ENCODE results near the gene NQO1. TPM values are rescaled to one million over a fixed set of nuclear protein-coding genes. Genes with fewer than 3 reads are reported as not detected.
A peak's percentile ranks its signal among the peaks of the same experiment; 100 is the strongest.

The NQO1 gene
- total and polyA plus RNA-seq, 2 of the 13 experiments (the other 11 are each of a cell fraction or from before 2014, with no cell fraction given): 464 to 1,060 TPM

GRCh38 chr16:69771651-69771967, 45.2 kb upstream of the NQO1 start (continued):
- TF ChIP-seq SOX13 (IDR thresholded peaks at IDR 0.05): no peak
- peak in 1 of 2 experiments; percentile 73; a peak in 2 of 4 replicates for TF ChIP-seq SOX13 (CRISPR knock-in tag; conservative IDR thresholded peaks at IDR 0.05 in 1 of 2, IDR thresholded peaks at IDR 0.05 in 1 of 2)
- TF ChIP-seq ZNF136 (CRISPR knock-in tag; IDR thresholded peaks at IDR 0.05; ENCODE audit: low read depth): no peak
- 0 out of 2 replicates have a peak, but pooled peaks have one; percentile 45 for TF ChIP-seq ZNF766 (CRISPR knock-in tag; IDR thresholded peaks at IDR 0.05; ENCODE audit: borderline replicate concordance)
- peak; percentile 62 for TF ChIP-seq ARID5B (CRISPR knock-in tag; IDR thresholded peaks at IDR 0.05)
- no peak for TF ChIP-seq NBN (conservative IDR thresholded peaks at IDR 0.05)
- no peak for TF ChIP-seq PHF8 (CRISPR knock-in tag; IDR thresholded peaks at IDR 0.05)
- TF ChIP-seq, protein P1, sequence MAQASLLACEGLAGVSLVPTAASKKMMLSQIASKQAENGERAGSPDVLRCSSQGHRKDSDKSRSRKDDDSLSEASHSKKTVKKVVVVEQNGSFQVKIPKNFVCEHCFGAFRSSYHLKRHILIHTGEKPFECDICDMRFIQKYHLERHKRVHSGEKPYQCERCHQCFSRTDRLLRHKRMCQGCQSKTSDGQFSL (CRISPR knock-in tag; IDR thresholded peaks at IDR 0.05): no peak
- TF ChIP-seq, protein P2, sequence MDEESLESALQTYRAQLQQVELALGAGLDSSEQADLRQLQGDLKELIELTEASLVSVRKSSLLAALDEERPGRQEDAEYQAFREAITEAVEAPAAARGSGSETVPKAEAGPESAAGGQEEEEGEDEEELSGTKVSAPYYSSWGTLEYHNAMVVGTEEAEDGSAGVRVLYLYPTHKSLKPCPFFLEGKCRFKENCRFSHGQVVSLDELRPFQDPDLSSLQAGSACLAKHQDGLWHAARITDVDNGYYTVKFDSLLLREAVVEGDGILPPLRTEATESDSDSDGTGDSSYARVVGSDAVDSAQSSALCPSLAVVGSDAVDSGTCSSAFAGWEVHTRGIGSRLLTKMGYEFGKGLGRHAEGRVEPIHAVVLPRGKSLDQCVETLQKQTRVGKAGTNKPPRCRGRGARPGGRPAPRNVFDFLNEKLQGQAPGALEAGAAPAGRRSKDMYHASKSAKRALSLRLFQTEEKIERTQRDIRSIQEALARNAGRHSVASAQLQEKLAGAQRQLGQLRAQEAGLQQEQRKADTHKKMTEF (CRISPR knock-in tag; IDR thresholded peaks at IDR 0.05): no peak
- no peak for TF ChIP-seq SOX5 (CRISPR knock-in tag; IDR thresholded peaks at IDR 0.05; ENCODE audit: borderline replicate concordance)
- no peak for TF ChIP-seq ZNF850 (CRISPR knock-in tag; conservative IDR thresholded peaks at IDR 0.05)
- TF ChIP-seq, protein P3, sequence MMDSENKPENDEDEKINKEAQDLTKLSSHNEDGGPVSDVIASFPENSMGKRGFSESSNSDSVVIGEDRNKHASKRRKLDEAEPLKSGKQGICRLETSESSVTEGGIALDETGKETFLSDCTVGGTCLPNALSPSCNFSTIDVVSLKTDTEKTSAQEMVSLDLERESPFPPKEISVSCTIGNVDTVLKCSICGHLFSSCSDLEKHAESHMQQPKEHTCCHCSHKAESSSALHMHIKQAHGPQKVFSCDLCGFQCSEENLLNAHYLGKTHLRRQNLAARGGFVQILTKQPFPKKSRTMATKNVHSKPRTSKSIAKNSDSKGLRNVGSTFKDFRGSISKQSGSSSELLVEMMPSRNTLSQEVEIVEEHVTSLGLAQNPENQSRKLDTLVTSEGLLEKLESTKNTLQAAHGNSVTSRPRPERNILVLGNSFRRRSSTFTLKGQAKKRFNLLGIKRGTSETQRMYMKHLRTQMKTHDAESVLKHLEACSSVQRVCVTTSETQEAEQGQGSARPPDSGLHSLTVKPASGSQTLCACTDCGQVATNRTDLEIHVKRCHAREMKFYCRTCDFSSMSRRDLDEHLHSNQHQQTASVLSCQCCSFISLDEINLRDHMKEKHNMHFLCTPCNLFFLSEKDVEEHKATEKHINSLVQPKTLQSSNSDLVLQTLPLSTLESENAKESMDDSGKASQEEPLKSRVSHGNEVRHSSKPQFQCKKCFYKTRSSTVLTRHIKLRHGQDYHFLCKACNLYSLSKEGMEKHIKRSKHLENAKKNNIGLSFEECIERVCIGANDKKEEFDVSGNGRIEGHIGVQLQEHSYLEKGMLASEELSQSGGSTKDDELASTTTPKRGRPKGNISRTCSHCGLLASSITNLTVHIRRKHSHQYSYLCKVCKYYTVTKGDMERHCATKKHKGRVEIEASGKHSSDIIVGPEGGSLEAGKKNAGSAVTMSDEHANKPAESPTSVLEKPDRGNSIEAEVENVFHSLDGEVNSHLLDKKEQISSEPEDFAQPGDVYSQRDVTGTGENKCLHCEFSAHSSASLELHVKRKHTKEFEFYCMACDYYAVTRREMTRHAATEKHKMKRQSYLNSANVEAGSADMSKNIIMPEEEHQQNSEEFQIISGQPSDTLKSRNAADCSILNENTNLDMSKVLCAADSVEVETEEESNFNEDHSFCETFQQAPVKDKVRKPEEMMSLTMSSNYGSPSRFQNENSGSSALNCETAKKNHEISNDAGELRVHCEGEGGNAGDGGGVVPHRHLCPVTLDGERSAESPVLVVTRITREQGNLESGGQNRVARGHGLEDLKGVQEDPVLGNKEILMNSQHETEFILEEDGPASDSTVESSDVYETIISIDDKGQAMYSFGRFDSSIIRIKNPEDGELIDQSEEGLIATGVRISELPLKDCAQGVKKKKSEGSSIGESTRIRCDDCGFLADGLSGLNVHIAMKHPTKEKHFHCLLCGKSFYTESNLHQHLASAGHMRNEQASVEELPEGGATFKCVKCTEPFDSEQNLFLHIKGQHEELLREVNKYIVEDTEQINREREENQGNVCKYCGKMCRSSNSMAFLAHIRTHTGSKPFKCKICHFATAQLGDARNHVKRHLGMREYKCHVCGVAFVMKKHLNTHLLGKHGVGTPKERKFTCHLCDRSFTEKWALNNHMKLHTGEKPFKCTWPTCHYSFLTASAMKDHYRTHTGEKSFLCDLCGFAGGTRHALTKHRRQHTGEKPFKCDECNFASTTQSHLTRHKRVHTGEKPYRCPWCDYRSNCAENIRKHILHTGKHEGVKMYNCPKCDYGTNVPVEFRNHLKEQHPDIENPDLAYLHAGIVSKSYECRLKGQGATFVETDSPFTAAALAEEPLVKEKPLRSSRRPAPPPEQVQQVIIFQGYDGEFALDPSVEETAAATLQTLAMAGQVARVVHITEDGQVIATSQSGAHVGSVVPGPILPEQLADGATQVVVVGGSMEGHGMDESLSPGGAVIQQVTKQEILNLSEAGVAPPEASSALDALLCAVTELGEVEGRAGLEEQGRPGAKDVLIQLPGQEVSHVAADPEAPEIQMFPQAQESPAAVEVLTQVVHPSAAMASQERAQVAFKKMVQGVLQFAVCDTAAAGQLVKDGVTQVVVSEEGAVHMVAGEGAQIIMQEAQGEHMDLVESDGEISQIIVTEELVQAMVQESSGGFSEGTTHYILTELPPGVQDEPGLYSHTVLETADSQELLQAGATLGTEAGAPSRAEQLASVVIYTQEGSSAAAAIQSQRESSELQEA (CRISPR knock-in tag; IDR thresholded peaks at IDR 0.05; ENCODE audit: not compliant biosample characterization): no peak
- no peak for TF ChIP-seq KMT2B (CRISPR knock-in tag; IDR thresholded peaks at IDR 0.05)
- TF ChIP-seq ZNF816 (CRISPR knock-in tag; IDR thresholded peaks at IDR 0.05; ENCODE audit: borderline replicate concordance): no peak

Data from HepG2 (cell line).